GM19193 (cell line): Measurements from ENCODE around the gene ATP2B1.

Experiments
- POLR2A ChIP-seq: IDR thresholded peaks from 4 replicates; pipeline ENCODE4 v1.6.1; 2011; ENCODE audit not compliant: insufficient read depth, insufficient read length; ENCODE audit errors: extremely low read depth

ATP2B1 gene

DNA sequence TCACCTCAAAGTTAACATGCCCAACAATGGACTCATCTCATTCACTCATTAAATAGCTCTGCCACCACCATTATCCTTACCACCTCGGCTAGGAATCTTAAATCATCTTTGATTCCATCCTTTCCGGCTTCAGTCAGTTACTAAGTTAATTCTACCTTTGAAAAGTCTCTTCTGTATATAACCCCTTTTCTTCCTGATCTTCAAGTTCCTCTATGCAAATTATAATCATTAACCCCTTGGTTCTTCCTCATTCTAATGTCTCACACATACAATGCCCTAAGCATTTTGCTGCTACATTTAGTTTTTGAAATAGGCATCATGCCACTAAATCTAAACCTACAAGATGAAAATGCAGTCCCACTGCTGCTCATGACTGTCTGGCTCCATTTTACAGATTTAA, 51.6 kb downstream of the ATP2B1 start:
- no peak for TF ChIP-seq POLR2A

DNA sequence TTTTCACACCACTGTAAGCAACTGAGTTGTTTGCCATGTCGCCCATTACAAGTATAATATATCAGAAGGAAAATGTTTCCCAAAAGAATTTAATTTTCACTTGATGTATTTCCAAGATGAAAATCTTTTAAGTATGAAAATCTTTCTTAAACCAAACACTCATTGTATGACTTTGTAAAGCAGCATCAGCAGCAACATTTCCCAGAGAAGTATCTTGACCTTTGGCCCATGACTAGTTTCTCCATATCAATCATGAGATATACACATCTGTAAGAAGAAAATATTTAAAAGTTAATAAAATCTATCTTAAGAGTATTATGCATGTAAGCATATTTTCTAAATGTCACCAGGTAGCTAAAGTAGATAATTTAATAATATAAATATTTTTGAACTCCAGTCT, 52.8 kb downstream of the ATP2B1 start:
- TF ChIP-seq POLR2A, result no peak

DNA sequence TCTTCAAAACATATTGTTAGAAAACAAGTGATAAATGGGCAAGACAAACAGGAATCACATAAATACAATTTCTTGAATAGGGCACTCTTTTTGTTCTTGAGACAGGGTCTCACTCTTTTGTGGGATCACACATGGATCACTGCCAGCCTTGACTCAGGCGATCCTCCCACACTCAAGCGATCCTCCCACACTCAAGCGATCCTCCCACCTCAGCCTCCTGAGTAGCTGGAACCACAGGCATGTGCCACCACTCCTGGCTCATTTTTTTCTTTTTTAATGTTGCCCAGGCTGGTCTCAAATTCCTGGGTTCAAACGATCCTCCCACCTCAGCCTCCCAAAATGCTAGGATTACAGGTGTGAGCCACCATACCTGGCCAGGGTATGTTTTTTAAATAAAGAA, 57.4 kb downstream of the ATP2B1 start:
- TF ChIP-seq POLR2A, result no peak

DNA sequence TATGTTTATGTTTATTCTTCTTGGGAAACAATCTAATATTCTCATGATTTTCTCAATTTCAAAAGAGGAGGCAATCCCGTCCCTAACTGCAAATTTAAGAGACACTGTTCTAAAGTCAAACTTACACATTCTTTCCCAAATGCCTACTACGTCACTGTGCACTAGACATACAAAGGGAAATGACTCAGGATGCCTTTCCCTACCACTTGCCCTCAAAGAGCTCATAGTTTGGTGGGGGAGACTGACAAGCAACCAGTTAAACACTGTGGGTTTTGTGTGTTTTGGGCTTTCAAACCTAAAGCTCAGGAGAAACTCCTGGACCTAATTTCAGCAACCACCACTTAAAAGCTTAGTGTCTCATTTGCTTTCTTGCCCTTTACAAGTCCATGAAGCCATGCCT, 58.4 kb downstream of the ATP2B1 start:
- TF ChIP-seq POLR2A, result no peak

DNA sequence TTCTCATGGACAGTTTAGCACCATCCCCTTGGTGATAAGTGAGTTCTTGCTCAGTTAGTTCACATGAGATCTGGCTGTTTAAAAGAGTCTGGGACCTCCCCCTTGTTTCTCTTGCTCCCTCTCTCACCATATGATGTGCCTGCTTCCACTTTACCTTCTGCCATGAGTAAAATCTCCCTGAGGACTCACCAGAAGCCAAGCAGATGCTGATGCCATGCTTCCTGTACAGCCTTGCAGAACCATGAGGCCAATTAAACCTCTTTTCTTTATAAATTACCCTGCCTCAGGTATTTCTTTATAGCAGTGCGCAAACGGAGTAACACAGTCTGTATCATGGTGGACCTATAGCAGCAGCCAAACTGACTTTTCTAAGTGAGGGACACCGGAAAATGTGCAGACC, 58.8 kb downstream of the ATP2B1 start:
- TF ChIP-seq POLR2A, result no peak

DNA sequence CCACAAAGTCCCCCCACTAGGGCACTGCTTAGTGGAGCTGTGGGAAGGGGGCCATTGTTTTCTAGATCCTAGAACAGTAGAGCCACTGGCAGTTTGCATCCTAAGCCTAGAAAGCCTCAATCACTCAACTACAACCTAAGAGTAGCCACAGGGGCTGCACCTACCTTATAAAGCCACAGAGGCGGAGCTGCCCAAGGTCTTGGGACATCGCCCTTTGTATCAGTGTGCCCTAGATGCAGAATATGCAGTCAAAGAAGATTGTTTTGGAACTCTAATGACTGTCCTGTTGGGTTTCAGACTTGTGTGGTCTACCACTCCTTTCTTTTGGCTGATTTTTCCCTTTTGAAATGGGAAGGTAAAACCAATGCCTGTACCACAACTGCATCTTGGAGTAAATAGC, 59.5 kb downstream of the ATP2B1 start:
- no peak for TF ChIP-seq POLR2A

DNA sequence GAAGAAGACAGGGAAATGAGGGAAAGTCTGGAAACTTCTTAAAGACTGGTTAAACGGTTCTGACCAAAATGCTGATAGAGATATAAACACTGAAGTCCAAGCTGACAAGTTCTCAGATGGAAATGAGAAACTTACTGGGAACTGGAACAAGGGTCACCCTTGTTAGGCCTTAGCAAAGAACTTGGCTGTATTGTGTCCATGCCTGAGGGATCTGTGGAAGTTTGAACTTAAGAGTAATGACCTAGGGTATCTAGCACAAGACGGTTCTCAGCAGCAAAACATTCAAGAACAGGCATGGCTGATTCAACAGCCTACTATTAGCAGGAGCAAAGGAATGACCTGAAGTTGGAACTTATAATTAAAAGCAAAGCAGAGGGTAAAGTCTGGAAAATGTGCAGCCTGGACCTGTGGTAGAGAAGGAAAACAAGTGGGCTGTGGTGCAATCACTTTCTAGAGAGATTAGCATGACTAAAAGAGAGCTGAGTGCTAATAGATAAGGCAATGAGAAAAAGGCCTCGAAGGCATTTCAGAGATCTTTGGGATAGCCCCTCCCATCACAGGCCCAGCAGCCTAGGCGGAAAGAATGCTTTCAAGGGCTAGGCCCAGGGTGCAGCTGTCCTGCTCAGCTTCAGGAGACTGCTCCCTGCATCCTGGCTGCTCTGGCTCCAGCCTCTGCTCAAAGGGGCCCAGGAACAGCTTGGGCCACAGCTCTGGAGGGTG, 60.3 kb downstream of the ATP2B1 start:
- TF ChIP-seq POLR2A, result no peak

DNA sequence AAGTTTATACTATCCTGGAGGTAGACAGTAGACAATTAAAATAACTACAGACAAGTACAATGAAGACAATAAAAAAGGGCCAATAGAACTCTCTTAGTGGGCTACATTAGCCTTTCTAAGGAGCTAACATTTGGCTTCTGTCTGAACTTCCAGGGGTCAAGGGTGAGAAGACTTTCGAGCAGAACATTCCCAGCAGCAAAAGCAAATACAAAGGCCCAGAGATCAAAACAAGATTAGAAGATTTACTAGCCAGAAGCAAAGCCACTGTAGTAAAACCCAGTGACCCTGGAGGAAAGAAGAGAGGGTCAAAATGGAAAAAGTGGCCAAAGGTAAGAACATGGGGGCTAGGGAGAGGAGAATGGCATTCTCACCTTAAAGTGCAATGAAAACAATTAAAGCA, 63.2 kb downstream of the ATP2B1 start:
- TF ChIP-seq POLR2A, result no peak

DNA sequence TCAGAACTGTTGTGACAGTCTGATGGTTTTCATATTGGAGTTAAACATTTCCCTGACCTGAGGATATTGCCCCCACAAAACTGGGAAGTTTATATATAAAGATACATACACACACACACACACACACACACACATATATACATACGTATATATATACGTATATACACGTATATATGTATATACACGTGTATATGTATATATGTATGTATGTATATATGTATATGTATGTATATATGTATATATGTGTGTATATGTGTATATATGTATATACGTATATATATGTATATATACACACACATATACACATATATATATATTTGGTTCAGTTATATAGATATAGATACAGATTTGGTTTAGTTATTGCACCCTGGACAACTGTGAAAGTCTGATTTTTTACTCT, 65.7 kb downstream of the ATP2B1 start:
- TF ChIP-seq POLR2A, result no peak

DNA sequence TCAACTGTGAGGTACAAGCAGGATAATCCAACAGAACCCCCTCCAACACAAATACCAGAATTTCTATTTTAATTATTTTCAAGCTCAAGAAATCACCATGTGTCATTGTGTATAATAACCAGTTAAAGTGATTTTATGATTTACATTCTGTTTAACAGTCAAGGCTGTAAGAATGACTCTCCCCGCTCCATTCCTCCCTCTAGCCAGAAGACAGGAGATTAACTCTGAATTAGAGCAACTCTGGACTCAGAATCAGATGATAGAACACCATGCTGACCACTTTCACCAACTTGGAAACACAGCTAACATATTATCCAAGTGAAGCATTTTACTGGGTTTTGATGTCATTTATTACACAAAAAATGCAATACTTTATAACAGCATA, 71.9 kb downstream of the ATP2B1 start:
- TF ChIP-seq POLR2A, result no peak

DNA sequence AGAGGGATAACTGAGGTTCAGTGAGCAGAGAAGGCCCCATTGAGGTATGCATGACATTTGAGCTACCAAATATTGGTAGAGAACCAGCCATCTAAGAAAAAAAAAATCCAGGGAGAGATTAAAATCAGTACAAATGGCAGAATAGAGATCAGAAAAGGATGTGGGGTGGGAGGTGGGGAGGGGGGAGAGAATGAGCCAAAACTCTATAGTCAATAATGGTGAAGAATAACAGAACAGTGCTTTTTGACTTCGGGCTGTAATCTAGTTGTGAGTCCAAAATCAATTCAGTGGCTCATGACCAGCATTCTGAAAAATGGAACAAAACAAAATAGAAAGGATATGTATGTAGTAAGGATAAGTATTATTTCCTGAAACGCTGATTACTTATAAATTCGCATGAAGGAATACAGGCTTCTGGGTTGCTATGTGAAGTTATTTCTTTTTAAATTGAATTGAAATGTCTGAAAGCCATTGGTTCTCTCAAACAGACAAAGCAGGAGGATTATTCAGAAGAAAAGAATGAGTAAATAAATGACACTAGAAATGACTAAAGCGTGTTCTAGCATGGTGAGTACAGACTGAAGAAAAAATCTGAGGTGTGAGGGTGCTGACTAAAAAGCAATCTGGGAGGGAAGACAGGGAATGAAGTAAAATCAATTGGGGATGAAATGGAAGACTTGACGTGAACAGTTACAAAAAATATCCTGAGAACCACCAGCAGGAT, 72.4 kb downstream of the ATP2B1 start:
- no peak for TF ChIP-seq POLR2A

DNA sequence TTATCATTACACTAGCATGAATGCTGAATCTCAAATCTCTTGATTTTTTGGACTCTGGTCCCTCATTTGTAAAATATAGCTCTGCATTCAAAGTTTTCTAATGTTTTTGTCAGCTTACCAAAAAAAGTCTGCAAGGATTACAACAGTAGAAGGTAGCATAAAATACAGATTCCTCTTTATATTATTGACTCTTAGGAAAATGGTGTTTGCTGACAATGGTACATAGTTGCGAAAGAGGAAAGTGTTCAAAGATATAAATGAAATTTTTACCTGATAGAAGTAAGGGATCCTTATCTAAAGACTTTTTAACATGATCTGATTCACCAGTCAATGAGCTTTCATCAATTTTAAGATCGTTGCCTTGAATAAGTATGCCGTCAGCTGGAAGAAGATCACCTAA, 74.1 kb downstream of the ATP2B1 start:
- TF ChIP-seq POLR2A, result no peak

DNA sequence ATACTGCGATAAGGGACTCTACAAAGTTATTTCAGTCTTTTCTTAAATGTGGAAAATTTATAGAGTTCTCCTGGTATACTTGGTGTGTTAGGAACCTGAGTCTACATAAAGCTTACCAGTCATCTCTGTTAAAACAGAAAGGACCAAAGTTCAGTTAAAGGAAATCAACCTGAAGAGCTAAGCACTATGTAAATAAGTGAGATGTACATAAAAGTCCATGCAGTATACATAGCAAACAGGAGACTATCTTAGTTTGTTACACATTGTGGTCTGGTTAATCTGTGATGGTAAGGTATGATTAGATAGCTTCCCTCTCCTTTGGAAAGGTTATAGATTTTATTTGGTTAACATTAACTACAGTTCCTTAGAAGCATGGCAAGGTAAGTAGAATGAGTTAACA, 75.9 kb downstream of the ATP2B1 start:
- no peak for TF ChIP-seq POLR2A

DNA sequence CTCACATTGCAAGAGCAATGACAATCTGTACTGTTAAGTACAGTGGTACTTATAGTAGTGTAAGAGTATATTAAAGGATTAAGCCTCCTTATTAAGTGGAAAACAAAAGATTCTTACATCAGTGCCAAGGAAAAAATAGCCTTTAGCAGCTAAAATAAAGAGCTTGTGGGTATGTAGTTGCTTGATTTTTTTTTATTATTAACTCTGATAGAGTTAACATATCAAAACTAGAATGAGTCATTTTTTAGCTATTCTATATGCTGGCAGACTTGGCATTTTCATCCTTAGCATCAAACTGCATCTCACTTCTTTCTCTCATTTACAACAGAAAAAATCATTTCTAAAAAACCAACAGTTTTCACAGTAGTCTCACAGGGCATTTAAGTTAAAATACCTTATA, 86.5 kb downstream of the ATP2B1 start:
- no peak for TF ChIP-seq POLR2A

DNA sequence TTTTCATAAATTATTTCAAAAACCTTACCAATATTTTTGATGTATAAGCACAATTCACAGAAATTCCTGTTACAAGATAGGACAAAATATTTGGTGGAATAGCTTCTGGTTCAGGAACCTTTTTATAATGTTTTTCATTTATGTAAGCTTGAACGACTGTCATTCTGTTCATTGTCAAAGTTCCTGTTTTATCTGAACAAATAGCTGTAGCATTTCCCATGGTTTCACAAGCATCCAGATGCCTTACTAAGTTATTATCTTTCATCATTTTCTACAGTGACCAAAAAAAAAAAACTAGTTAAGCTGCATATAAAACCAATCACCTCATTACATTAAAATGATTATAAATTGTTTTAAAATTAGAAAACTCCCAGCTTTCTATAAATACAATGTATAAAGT, 87.1 kb downstream of the ATP2B1 start:
- no peak for TF ChIP-seq POLR2A

DNA sequence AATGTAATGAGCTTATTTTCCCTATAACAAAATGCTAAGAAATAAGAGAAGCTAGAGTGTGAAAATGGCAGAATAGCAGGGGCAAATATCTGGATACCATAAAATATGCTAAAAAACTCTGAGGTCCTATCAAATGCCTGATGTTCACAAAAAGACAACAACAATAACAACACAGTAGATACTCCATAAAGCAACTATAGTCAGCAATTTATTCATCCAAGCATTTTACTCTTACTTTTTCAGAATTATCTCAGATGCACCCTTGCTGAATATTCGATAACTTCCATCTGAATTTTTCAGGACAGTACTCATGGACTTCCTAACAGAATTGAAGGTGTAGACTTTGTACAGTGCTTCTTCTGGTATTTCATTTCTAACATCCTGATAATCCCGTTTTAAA, 88.9 kb downstream of the ATP2B1 start:
- TF ChIP-seq POLR2A, result no peak
